Measurements from ENCODE around the gene TM9SF3.

GRCh38 chr10:96501985-96502384 is 84.8 kb downstream of the TM9SF3 start:
- TF ChIP-seq, protein P1, sequence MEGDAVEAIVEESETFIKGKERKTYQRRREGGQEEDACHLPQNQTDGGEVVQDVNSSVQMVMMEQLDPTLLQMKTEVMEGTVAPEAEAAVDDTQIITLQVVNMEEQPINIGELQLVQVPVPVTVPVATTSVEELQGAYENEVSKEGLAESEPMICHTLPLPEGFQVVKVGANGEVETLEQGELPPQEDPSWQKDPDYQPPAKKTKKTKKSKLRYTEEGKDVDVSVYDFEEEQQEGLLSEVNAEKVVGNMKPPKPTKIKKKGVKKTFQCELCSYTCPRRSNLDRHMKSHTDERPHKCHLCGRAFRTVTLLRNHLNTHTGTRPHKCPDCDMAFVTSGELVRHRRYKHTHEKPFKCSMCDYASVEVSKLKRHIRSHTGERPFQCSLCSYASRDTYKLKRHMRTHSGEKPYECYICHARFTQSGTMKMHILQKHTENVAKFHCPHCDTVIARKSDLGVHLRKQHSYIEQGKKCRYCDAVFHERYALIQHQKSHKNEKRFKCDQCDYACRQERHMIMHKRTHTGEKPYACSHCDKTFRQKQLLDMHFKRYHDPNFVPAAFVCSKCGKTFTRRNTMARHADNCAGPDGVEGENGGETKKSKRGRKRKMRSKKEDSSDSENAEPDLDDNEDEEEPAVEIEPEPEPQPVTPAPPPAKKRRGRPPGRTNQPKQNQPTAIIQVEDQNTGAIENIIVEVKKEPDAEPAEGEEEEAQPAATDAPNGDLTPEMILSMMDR (IDR thresholded peaks at IDR 0.05): no peak
- no peak for TF ChIP-seq POLR2A (IDR thresholded peaks at IDR 0.05)
